Astrocyte of the spinal cord (primary cell): ENCODE data around the gene DNAL1.

Source experiments
- DNase-seq: peaks from one replicate; pipeline ENCODE4 v3.0.0; 2011; ENCODE audit warnings: low read depth, low spot score
- H3K4me3 ChIP-seq: 2 replicates; pipeline ENCODE4 v1.5.1; 2011; ENCODE audit warnings: low read depth, mild to moderate bottlenecking, low read length, moderate library complexity
- in situ Hi-C: cut with HindIII; loops from 2 replicates; pipeline ENCODE4 v1.10.0; 2017; ENCODE audit warnings: low sequenced_read_pairs
- TF ChIP-seq, protein P1 (sequence below): IDR thresholded peaks from 2 replicates; pipeline ENCODE4 v1.5.1; 2012; ENCODE audit warnings: low read depth, mild to moderate bottlenecking, low read length, inconsistent platforms

DNAL1 gene

DNA sequence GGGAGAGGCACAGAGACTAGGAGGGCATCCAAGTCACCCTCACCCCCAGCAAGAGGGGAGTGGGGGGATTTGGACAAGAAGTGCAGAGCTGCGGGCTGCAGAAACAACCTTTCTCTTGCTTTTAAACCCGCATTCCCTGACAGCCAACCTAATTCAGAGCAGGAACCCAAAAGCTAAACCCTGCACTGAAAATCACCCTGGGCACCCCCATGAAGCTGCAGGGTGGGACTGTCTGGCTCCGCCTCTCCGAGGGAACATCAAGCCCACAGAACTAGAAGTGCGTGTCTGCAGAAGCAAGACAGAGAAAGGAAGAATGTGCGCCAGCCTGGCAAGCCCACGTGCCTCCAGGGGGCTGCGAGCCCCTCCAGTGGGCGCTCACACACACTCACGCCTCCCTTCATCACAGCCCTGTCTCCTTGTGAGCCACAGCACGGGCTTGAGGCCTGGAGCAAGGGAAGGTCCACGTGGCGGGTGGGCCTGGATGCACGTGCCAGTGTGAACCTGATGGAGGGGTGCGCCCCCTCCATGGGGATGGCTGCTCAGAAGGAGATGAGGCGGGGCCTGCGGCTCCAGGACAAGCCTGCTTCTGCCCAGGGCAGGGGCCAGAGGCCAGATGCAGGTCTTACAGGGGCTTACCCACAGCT, 97.2 kb downstream of the DNAL1 start:
- no peak overlapping the region for H3K4me3 ChIP-seq
- TF ChIP-seq, protein P1, sequence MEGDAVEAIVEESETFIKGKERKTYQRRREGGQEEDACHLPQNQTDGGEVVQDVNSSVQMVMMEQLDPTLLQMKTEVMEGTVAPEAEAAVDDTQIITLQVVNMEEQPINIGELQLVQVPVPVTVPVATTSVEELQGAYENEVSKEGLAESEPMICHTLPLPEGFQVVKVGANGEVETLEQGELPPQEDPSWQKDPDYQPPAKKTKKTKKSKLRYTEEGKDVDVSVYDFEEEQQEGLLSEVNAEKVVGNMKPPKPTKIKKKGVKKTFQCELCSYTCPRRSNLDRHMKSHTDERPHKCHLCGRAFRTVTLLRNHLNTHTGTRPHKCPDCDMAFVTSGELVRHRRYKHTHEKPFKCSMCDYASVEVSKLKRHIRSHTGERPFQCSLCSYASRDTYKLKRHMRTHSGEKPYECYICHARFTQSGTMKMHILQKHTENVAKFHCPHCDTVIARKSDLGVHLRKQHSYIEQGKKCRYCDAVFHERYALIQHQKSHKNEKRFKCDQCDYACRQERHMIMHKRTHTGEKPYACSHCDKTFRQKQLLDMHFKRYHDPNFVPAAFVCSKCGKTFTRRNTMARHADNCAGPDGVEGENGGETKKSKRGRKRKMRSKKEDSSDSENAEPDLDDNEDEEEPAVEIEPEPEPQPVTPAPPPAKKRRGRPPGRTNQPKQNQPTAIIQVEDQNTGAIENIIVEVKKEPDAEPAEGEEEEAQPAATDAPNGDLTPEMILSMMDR, result no peak
- peak; percentile 20 for DNase-seq
- in situ Hi-C loops, result no loop called here

DNA sequence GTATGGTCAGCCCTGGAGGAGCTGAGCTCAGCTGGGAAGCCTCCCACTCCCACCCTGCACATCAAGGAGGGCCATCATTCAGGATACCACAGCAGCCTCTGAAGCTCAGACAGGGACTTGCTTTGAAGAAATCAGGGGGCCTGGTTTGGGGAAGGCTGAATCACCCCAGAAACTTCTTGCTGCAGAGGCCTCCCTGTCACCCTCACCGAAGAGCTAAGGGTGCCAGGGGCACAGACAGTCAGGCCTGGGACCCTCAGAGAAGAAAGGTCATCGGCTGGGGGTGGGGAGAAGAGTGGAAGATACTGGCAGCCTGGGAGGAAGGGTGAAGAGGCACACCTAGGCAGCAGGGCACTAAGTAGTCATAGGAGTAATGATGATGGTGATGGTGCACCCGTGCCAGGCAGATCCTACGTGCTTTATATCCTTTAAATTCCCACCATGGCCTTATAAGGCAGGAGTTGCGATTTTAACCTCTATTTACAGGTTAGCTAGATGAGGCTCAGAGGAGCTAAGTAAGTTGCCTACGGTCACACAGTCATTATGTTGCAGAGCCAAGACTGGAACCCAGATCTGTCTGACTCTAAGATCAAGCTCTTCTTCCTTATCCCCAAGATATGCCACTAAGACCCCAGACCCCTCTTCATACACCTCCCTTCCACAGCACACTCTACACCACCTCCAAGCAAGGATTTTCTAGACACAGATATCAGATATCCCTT, 97.9 kb downstream of the DNAL1 start:
- DNase-seq, result no peak
- H3K4me3 ChIP-seq, result no peak overlapping the region
- in situ Hi-C loops, result no loop called here
- TF ChIP-seq, protein P1, result no peak

DNA sequence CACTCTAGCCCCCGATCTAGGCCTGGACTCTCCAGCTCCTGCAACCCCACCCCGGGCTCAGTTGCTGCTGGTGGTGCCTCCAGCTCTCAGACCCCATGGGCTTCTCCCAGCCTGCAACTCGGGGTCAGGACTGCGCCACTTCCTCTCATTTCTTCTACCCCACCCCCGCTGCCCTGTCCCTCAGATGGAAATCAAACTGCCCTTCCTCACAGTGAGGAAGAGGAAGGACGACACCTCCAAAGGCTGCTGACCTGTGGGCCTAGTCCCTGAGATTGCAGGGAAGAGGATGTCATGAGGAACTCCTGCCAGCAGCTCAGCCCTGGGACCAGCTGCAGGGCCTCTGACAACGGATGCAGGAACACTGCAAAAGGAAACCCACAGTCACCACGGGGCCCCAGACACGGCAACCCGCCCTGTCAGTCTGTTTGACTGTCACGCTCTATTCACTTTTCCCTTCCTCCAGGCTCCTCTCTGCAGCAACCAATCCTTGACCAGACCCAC, 98.7 kb downstream of the DNAL1 start:
- DNase-seq, result no peak

DNA sequence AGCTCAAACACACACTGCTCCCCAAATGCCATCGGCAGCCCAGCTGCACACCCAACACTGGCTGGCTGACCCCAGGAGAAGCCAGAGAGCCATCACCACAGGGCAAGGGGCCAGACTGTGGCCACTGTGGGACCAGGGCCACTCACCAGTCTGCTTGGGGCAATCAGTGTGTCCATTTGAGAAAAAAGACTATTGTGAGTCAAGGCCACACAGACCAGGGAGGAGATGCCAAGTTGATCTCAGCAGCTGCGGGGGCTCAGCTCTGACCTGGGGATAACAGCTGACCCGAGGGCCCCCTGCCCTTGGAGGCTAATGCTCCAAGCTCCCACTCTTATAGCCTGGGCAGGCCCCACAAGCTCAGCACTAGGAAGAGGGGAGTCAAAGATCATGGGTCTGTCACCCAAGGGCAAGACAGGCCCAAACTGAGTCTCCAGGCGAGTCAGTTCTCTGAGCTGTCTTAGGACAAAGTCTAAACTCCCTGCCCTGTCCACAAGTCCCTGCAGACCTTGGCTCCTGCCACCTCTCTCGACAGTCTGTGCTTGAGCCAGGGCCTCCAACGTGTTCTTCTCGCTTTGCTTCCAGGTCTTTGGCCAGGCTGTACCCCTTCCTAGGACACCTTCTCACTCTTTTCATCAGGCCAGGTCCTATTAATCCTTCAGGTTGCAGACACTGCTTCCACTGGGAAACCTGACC, 99.5 kb downstream of the DNAL1 start:
- no peak overlapping the region for H3K4me3 ChIP-seq
- no peak for DNase-seq
- in situ Hi-C loops, result no loop called here
- TF ChIP-seq, protein P1, result no peak

More for the DNA sequence above, 98.7 kb downstream of the DNAL1 start:
- TF ChIP-seq, protein P1, result no peak
- no peak overlapping the region for H3K4me3 ChIP-seq
- in situ Hi-C loops, result no loop called here

DNA sequence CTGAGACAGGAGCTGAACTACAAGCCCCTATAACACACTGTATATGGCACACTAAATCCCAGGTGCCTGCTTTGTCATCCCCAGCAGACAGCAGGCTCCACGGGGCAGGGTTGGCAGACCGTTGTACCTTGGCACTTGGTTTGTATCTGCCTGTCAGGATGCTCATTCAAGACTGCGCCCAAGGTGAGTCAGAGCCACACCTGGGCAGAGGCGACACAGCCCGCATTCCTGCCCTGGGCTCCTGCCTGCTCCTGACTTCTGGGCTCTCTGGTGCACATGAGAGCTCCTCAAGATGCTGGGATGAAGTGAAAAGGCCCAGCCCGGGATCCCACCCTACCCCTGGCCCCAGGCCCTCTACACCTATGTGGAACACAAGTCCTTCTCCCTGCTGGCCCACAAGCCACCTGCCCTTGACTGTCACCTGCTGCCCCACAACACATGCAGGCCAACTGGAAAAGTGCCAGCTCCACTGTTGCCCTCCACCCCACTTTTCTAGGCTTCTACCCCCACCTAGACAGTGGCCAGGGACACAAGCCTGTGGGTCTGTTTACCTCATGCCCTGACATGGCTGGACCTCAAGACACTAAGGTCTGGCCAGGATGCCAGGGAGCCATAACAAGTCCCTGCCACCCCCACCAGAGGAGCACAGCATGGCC, 100.2 kb downstream of the DNAL1 start:
- TF ChIP-seq, protein P1, result no peak
- H3K4me3 ChIP-seq, result no peak overlapping the region

More for the DNA sequence above, 100.2 kb downstream of the DNAL1 start:
- in situ Hi-C loops, result no loop called here
- DNase-seq, result no peak
